Measurements from ENCODE around the gene MASP1.

MASP1 gene

GRCh38 chr3:187269486-187269885 lies 22.1 kb downstream of the MASP1 start:
- Mint-ChIP-seq H3K4me1 (peaks cover 17% of the 10 kb centered on the region), H3K27me3 (ENCODE audit: low read depth) (no peaks in the 10 kb centered on the region), H3K27ac (no peak overlapping the region), H3K9me3 (peaks cover 20% of the 10 kb centered on the region), H3K4me3 (no peak overlapping the region), H3K36me3 (ENCODE audit: low read depth) (peaks cover 17% of the 10 kb centered on the region)
- TF ChIP-seq, protein P1, sequence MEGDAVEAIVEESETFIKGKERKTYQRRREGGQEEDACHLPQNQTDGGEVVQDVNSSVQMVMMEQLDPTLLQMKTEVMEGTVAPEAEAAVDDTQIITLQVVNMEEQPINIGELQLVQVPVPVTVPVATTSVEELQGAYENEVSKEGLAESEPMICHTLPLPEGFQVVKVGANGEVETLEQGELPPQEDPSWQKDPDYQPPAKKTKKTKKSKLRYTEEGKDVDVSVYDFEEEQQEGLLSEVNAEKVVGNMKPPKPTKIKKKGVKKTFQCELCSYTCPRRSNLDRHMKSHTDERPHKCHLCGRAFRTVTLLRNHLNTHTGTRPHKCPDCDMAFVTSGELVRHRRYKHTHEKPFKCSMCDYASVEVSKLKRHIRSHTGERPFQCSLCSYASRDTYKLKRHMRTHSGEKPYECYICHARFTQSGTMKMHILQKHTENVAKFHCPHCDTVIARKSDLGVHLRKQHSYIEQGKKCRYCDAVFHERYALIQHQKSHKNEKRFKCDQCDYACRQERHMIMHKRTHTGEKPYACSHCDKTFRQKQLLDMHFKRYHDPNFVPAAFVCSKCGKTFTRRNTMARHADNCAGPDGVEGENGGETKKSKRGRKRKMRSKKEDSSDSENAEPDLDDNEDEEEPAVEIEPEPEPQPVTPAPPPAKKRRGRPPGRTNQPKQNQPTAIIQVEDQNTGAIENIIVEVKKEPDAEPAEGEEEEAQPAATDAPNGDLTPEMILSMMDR (IDR thresholded peaks at IDR 0.05; ENCODE audit: unreplicated experiment in 3 of 3) = no peak

- Mint-ChIP-seq H3K9me3 (peaks cover 20% of the 10 kb centered on the region), H3K36me3 (ENCODE audit: low read depth) (peaks cover 17% of the 10 kb centered on the region), H3K27me3 (ENCODE audit: low read depth) (no peaks in the 10 kb centered on the region), H3K27ac (no peak overlapping the region), H3K4me3 (no peak overlapping the region), H3K4me1 (peaks cover 36% of the 10 kb centered on the region)
- TF ChIP-seq, protein P1 (IDR thresholded peaks at IDR 0.05; ENCODE audit: unreplicated experiment in 3 of 3) = no peak
These were observed 24.2 kb downstream of the MASP1 start for GRCh38 chr3:187267306-187267705.

GRCh38 chr3:187266691-187267090 lies 24.8 kb downstream of the MASP1 start:
- TF ChIP-seq, protein P1 (IDR thresholded peaks at IDR 0.05; ENCODE audit: unreplicated experiment in 3 of 3) = no peak
- Mint-ChIP-seq H3K9me3 (peaks cover 20% of the 10 kb centered on the region), H3K27me3 (ENCODE audit: low read depth) (no peaks in the 10 kb centered on the region), H3K27ac (peak overlapping the region in 1 of 3 experiments; percentile 93), H3K4me1 (peaks cover 40% of the 10 kb centered on the region), H3K36me3 (ENCODE audit: low read depth) (peaks cover 17% of the 10 kb centered on the region), H3K4me3 (no peak overlapping the region)

DNA sequence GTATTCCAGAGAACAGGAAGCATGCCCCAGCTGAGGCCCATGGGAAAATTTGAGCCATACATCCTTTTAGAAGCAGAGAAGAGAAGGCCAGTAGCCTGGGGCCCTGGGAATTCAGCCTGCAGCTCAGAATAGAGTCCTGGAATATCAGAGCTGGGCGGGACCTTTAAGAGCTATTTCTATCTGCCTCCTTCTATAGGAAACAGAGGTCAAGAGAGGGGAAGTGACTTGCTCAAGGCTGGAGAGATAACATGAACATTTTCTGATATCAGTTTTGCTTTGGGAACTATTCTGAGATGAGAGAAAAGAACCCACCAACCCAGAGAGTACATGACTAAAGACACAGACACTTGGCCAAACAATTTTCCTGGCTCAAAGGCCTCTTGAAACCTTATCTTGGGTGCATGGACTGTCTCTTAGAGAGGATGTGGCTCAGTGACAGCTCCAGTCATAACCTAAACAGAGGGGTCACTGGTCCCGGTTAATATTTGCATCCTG lies 26.0 kb downstream of the MASP1 start:
- Mint-ChIP-seq H3K4me1 (peaks cover 40% of the 10 kb centered on the region), H3K27ac (peak overlapping the region; percentile 63 to 93 (median 73)), H3K27me3 (ENCODE audit: low read depth) (no peaks in the 10 kb centered on the region), H3K36me3 (ENCODE audit: low read depth) (peaks cover 18% of the 10 kb centered on the region), H3K4me3 (no peak overlapping the region), H3K9me3 (peaks cover 19% of the 10 kb centered on the region)
- TF ChIP-seq, protein P1 (IDR thresholded peaks at IDR 0.05; ENCODE audit: unreplicated experiment in 3 of 3) = no peak

GRCh38 chr3:187264911-187265310 lies 26.6 kb downstream of the MASP1 start:
- Mint-ChIP-seq H3K27me3 (ENCODE audit: low read depth) (no peaks in the 10 kb centered on the region), H3K4me1 (peaks cover 40% of the 10 kb centered on the region), H3K36me3 (ENCODE audit: low read depth) (peaks cover 13% of the 10 kb centered on the region), H3K27ac (peak overlapping the region; percentile 63 to 93 (median 73)), H3K4me3 (no peak overlapping the region), H3K9me3 (peaks cover 13% of the 10 kb centered on the region)
- TF ChIP-seq, protein P1 (IDR thresholded peaks at IDR 0.05; ENCODE audit: unreplicated experiment in 3 of 3) = no peak

DNA sequence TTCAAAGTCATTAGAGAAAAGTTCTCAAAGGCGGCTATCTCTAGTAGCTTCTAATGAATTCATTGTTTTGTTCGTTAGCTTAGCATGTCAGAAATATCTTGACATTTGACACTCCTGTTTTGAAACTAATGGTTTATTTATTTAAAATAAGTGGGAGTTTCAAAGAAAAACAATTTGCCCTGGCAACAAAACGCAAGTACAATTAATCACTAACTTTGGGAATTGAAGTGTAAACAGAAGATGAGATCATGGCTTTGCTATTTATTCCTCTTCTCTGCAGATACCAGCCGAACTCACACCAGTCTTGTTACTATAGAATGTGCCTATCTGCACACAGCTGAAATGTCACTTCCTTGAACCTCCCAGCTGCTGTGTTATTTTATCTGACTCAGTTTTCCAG lies 27.5 kb downstream of the MASP1 start:
- peaks cover 8% of the 10 kb centered on the region for H3K36me3 Mint-ChIP-seq (ENCODE audit: low read depth)
- H3K27me3 Mint-ChIP-seq (ENCODE audit: low read depth) = no peaks in the 10 kb centered on the region
- TF ChIP-seq, protein P1 (IDR thresholded peaks at IDR 0.05; ENCODE audit: unreplicated experiment in 3 of 3) = no peak
- H3K9me3 Mint-ChIP-seq = peaks cover 7% of the 10 kb centered on the region
- H3K27ac Mint-ChIP-seq = peak overlapping the region; percentile 63 to 93 (median 73)
- H3K4me3 Mint-ChIP-seq = no peak overlapping the region
- H3K4me1 Mint-ChIP-seq = peaks cover 40% of the 10 kb centered on the region
